ENCODE measurements around the gene TMEM184B.

GRCh38 chr22:38223289-38223960 lies 49.4 kb downstream of the TMEM184B start:
- TF ChIP-seq POLR2A (IDR thresholded peaks at IDR 0.05) (no peak), CTCF (IDR thresholded peaks at IDR 0.05) (no peak)
